Measurements from ENCODE around the gene AKAP8. TPM values are rescaled to one million over a fixed set of nuclear protein-coding genes. Genes with fewer than 3 reads are reported as not detected.

AKAP8 gene
- total and polyA plus RNA-seq, 2 experiments from 2014 or later, result 13.4 to 14.6 TPM

DNA sequence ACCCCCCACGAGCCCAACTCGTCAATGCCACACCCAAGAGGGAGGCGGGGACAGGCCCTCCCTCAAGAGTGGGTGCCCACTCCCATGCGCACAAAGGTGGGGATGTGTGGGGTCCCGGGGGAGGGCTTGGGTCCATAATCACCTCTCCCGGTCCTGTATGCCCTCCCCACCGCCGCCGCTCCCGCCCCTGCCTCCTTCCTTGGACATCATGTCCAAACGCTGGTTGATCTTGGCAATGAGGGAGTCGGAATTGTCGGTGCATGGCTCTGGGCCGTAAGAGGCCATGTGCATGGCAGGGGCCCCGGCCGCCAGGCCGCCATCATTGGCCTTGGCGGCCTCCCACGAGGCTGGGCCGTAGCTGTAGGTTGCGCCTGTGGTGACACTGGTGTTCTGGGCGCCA, 5.9 kb downstream of the AKAP8 start:
- in situ Hi-C loops (cut with MboI), result no loop called here
- Histone ChIP-seq H3K36me3 (ENCODE audit: low read depth) (peaks cover 23% of the 10 kb centered on the region), H3K9me2 (ENCODE audit: insufficient read depth) (no peaks in the 10 kb centered on the region), H4K20me1 (ENCODE audit: insufficient read depth) (no peaks in the 10 kb centered on the region; the same call in 1 of the 2 replicates), H3F3A (ENCODE audit: insufficient read depth) (peaks cover 17% of the 10 kb centered on the region), H3K79me2 (ENCODE audit: insufficient read depth) (peaks cover 89% of the 10 kb centered on the region), H3K4me2 (ENCODE audit: unreplicated experiment) (no peak overlapping the region), H3K4me3 (no peak overlapping the region), H3K4me1 (ENCODE audit: insufficient read depth) (peaks cover 10% of the 10 kb centered on the region), H3K27ac (no peak overlapping the region), H3K9ac (no peak overlapping the region), H2AFZ (no peak overlapping the region), H3K9me3 (ENCODE audit: low read depth) (no peaks in the 10 kb centered on the region), H3K27me3 (replicated peaks; ENCODE audit: insufficient read depth) (no peaks in the 10 kb centered on the region)
- 93% methylated on average over 14 to 22 of the region's 22 CpGs for whole genome bisulfite sequencing, 2 experiments (ENCODE audit: low coverage in 1 of 2, low lambda C conversion rate in 2 of 2, missing lambda C conversion rate in 2 of 2)
- no peak for TF ChIP-seq EZH2phosphoT487 (IDR thresholded peaks at IDR 0.05; ENCODE audit: insufficient read depth, low read depth)
- TF ChIP-seq EZH2 (IDR thresholded peaks at IDR 0.05; ENCODE audit: insufficient read depth, poor library complexity, severe bottlenecking), result no peak
- DNase-seq, result no peak

DNA sequence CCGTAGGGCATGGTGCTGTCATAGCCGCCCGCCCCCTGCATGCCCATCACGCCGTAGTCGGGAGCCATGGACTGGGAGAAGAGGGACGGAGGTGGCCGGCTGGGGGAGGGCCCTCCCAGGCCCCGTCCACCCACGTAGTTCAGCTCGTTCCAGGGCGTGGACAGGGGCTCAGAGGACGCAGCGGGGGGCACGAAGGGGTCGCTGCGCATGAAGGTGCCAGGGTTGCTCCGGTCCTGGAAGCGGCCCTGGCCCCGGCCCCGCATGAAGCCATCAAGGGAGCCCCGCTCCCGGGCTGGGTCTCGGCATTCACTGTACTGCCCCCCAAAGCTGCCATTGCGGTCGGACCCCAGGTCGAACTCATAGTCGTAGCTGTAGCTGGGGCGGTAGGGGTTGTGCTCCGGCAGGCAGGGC, 6.7 kb downstream of the AKAP8 start:
- H3K9ac ChIP-seq, result no peak overlapping the region
- peaks cover 9% of the 10 kb centered on the region for H3F3A ChIP-seq (ENCODE audit: insufficient read depth)
- no peak overlapping the region for H2AFZ ChIP-seq
- no peaks in the 10 kb centered on the region; the same call in 1 of the 2 replicates for H4K20me1 ChIP-seq (ENCODE audit: insufficient read depth)
- H3K36me3 ChIP-seq (ENCODE audit: low read depth), result peaks cover 23% of the 10 kb centered on the region
- no peaks in the 10 kb centered on the region for H3K9me2 ChIP-seq (ENCODE audit: insufficient read depth)
- H3K27ac ChIP-seq, result no peak overlapping the region
- H3K27me3 ChIP-seq (replicated peaks; ENCODE audit: insufficient read depth), result no peaks in the 10 kb centered on the region
- DNase-seq, result no peak
- H3K79me2 ChIP-seq (ENCODE audit: insufficient read depth), result peaks cover 82% of the 10 kb centered on the region
- no peak overlapping the region for H3K4me2 ChIP-seq (ENCODE audit: unreplicated experiment)
- TF ChIP-seq EZH2phosphoT487 (IDR thresholded peaks at IDR 0.05; ENCODE audit: insufficient read depth, low read depth) (no peak), EZH2 (IDR thresholded peaks at IDR 0.05; ENCODE audit: insufficient read depth, poor library complexity, severe bottlenecking) (no peak)
- in situ Hi-C loops (cut with MboI), result no loop called here
- H3K4me1 ChIP-seq (ENCODE audit: insufficient read depth), result peaks cover 10% of the 10 kb centered on the region
- no peak overlapping the region for H3K4me3 ChIP-seq
- WGBS, 2 experiments (ENCODE audit: low coverage in 1 of 2, low lambda C conversion rate in 2 of 2, missing lambda C conversion rate in 2 of 2), result 88 to 93% methylated on average over 23 to 30 of the region's 30 CpGs
- no peaks in the 10 kb centered on the region for H3K9me3 ChIP-seq (ENCODE audit: low read depth)

DNA sequence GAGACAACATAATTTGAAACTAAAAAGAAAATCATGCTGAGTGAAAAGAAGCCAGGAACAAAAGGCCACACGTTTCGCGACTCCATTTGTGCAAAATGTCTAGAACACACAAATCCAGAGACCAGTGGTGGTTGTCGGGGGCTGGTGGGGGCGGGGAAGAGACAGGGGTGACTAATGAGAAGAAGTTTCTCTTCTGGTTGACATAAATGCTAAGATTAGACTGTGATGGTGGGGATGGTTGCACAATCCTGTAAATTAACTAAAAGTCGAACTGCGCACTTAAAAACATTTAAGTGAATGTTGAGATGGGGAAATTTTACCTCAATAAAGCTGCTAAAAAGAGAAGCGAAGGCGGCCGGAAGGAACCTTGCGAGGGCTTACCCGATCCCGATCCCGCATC, 7.1 kb downstream of the AKAP8 start:
- H4K20me1 ChIP-seq (ENCODE audit: insufficient read depth), result no peaks in the 10 kb centered on the region; the same call in 1 of the 2 replicates
- no peak overlapping the region for H2AFZ ChIP-seq
- H3K27me3 ChIP-seq (replicated peaks; ENCODE audit: insufficient read depth), result no peaks in the 10 kb centered on the region
- peaks cover 10% of the 10 kb centered on the region for H3K4me1 ChIP-seq (ENCODE audit: insufficient read depth)
- H3K9ac ChIP-seq, result no peak overlapping the region
- WGBS, 2 experiments (ENCODE audit: low coverage in 1 of 2, low lambda C conversion rate in 2 of 2, missing lambda C conversion rate in 2 of 2), result 92 to 96% methylated on average over 14 of the region's 14 CpGs
- TF ChIP-seq EZH2 (IDR thresholded peaks at IDR 0.05; ENCODE audit: insufficient read depth, poor library complexity, severe bottlenecking) (no peak), EZH2phosphoT487 (IDR thresholded peaks at IDR 0.05; ENCODE audit: insufficient read depth, low read depth) (no peak)
- H3F3A ChIP-seq (ENCODE audit: insufficient read depth), result 0 out of 2 replicates have a peak, but pooled peaks cover 6% of the 10 kb centered on the region
- peaks cover 78% of the 10 kb centered on the region for H3K79me2 ChIP-seq (ENCODE audit: insufficient read depth)
- H3K4me3 ChIP-seq, result no peak overlapping the region
- in situ Hi-C loops (cut with MboI), result no loop called here
- peaks cover 23% of the 10 kb centered on the region for H3K36me3 ChIP-seq (ENCODE audit: low read depth)
- no peak overlapping the region for H3K27ac ChIP-seq
- no peak for DNase-seq
- H3K9me2 ChIP-seq (ENCODE audit: insufficient read depth), result no peaks in the 10 kb centered on the region
- no peak overlapping the region for H3K4me2 ChIP-seq (ENCODE audit: unreplicated experiment)
- no peaks in the 10 kb centered on the region for H3K9me3 ChIP-seq (ENCODE audit: low read depth)

DNA sequence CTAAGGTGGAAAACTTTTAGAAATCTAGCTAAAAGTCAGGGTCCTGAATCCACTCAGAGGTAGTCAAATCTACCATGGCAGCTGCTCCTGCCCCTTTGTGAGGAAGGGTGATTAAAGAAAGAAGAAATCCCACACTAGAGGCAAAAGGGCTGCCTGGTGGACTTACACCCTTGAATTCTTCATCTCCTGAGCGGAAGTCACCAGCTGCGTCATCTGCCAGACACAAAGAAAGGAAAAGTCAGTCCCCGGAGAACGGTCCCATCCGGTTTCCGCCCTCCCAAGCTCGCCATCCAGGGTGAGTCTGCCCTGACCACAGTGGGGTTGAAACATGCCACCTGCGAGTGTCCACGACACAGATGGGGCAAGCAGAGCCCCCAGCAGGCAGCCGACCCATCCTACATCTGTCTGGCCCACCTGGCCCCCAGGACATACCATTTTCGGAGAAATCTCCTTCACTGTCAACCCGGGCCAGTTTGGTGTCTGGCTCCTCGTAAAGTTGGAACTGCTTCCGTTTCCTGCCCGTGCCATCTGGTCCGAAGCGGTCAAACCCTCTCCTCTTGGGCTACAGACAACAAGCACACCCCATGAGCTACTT, 7.7 kb downstream of the AKAP8 start:
- Histone ChIP-seq H3F3A (ENCODE audit: insufficient read depth) (0 out of 2 replicates have a peak, but pooled peaks cover under 1% of the 10 kb centered on the region), H3K27ac (no peak overlapping the region), H3K4me3 (no peak overlapping the region), H3K4me2 (ENCODE audit: unreplicated experiment) (no peak overlapping the region), H4K20me1 (ENCODE audit: insufficient read depth) (no peaks in the 10 kb centered on the region; the same call in 1 of the 2 replicates), H2AFZ (no peak overlapping the region), H3K27me3 (replicated peaks; ENCODE audit: insufficient read depth) (no peaks in the 10 kb centered on the region), H3K9ac (no peak overlapping the region), H3K9me2 (ENCODE audit: insufficient read depth) (no peaks in the 10 kb centered on the region), H3K36me3 (ENCODE audit: low read depth) (peaks cover 23% of the 10 kb centered on the region), H3K9me3 (ENCODE audit: low read depth) (no peaks in the 10 kb centered on the region), H3K79me2 (ENCODE audit: insufficient read depth) (peaks cover 72% of the 10 kb centered on the region), H3K4me1 (ENCODE audit: insufficient read depth) (peaks cover 4% of the 10 kb centered on the region)
- DNase-seq, result no peak
- TF ChIP-seq EZH2phosphoT487 (IDR thresholded peaks at IDR 0.05; ENCODE audit: insufficient read depth, low read depth) (no peak), EZH2 (IDR thresholded peaks at IDR 0.05; ENCODE audit: insufficient read depth, poor library complexity, severe bottlenecking) (no peak)
- in situ Hi-C loops (cut with MboI), result no loop called here
- 92 to 93% methylated on average over 17 of the region's 17 CpGs for WGBS, 2 experiments (ENCODE audit: low coverage in 1 of 2, low lambda C conversion rate in 2 of 2, missing lambda C conversion rate in 2 of 2)
